HepG2 (cell line): ENCODE measurements around the gene IGF2BP3. TPM values are rescaled to one million over a fixed set of nuclear protein-coding genes. Genes with fewer than 3 reads are reported as not detected.

Experiments used
- DZIP1 ChIP-seq: sonication (generic); formaldehyde crosslinking; IDR thresholded peaks from 2 replicates; pipeline ENCODE4 v1.5.0; 2020; ENCODE audit warnings: mild to moderate bottlenecking, missing genetic modification reagents
- FOSL2 ChIP-seq: sonication (generic); formaldehyde crosslinking; IDR thresholded peaks from 2 replicates; pipeline ENCODE4 v1.4.0; 2020; ENCODE audit warnings: missing genetic modification reagents
- GATAD2A ChIP-seq: IDR thresholded peaks from 2 replicates; pipeline ENCODE4 v1.6.1; 2016
- HIVEP1 ChIP-seq: sonication (generic); formaldehyde crosslinking; IDR thresholded peaks from 2 replicates; pipeline ENCODE4 v1.4.0; 2020; ENCODE audit warnings: mild to moderate bottlenecking, missing genetic modification reagents
- MTA1 ChIP-seq: sonication (generic); formaldehyde crosslinking; IDR thresholded peaks from 2 replicates; pipeline ENCODE4 v1.4.0; 2020; ENCODE audit warnings: missing genetic modification reagents, mild to moderate bottlenecking, borderline replicate concordance
- MZF1 ChIP-seq: sonication (generic); formaldehyde crosslinking; IDR thresholded peaks from 2 replicates; pipeline ENCODE4 v1.8.1; 2023; ENCODE audit warnings: mild to moderate bottlenecking, missing genetic modification reagents, borderline replicate concordance
- TARDBP ChIP-seq: sonication (generic); formaldehyde crosslinking; IDR thresholded peaks from 2 replicates; pipeline ENCODE4 v1.8.0; 2022; ENCODE audit warnings: mild to moderate bottlenecking, missing genetic modification reagents
- TSC22D2 ChIP-seq: sonication (generic); formaldehyde crosslinking; IDR thresholded peaks from 2 replicates; pipeline ENCODE4 v1.5.1; 2020; ENCODE audit warnings: missing genetic modification reagents, mild to moderate bottlenecking, borderline replicate concordance
- ZNF160 ChIP-seq: sonication (generic); formaldehyde crosslinking; IDR thresholded peaks from 2 replicates; pipeline ENCODE4 v1.8.0; 2022; ENCODE audit warnings: mild to moderate bottlenecking, inconsistent platforms, missing genetic modification reagents
- ZNF446 ChIP-seq: sonication (generic); formaldehyde crosslinking; IDR thresholded peaks from 2 replicates; pipeline ENCODE4 v1.5.0; 2020; ENCODE audit warnings: mild to moderate bottlenecking, missing genetic modification reagents
- ZNF709 ChIP-seq: sonication (generic); formaldehyde crosslinking; IDR thresholded peaks from 2 replicates; pipeline ENCODE4 v1.5.0; 2020; ENCODE audit warnings: mild to moderate bottlenecking, missing genetic modification reagents
- polyA plus RNA-seq, 8 experiments: library from polyadenylated mRNA; depleted of rRNA in 3 of 8; stranded (reverse) in 7 of 8; unstranded in 1 of 8; fragments of >200 nt; fragmentation: Illumina TruSeq in 4 of 8; extraction: Trizol in 4 of 8; gene quantifications; 2 replicates each; pipeline versions ENCODE4 v1.2.1 to v1.2.3, GENCODE V29; 2011 to 2016; ENCODE audit warnings: low read depth in 4 of 8, missing spikeins in 1 of 8, mixed read lengths in 1 of 8; ENCODE audit not compliant: insufficient read depth in 1 of 8
- total RNA-seq, 5 experiments: library from RNA; depleted of rRNA; stranded (reverse); fragments of >200 nt; fragmentation: Illumina TruSeq; extraction: Trizol; gene quantifications; 2 replicates each; pipeline ENCODE4 v1.2.3, GENCODE V29; 2016; ENCODE audit warnings: low read depth in 1 of 5
- TF ChIP-seq, protein P1 (sequence below): fragments of 450-650 bp; IDR thresholded peaks from 2 replicates; pipeline ENCODE4 v1.6.1; 2016
- TF ChIP-seq, protein P2 (sequence below): sonication (generic); formaldehyde crosslinking; IDR thresholded peaks from 2 replicates; pipeline ENCODE4 v1.4.0; 2020; ENCODE audit warnings: missing genetic modification reagents
- TF ChIP-seq, protein P3 (sequence below): sonication (generic); formaldehyde crosslinking; IDR thresholded peaks from 2 replicates; pipeline ENCODE4 v1.4.0; 2020; ENCODE audit warnings: mild to moderate bottlenecking, missing genetic modification reagents
- TF ChIP-seq, protein P4 (sequence below): sonication (generic); formaldehyde crosslinking; IDR thresholded peaks from 2 replicates; pipeline ENCODE4 v1.5.1; 2020; ENCODE audit warnings: mild to moderate bottlenecking, missing genetic modification reagents, moderate library complexity

The IGF2BP3 gene
- total and polyA plus RNA-seq, 2 of the 13 experiments (the other 11 are each of a cell fraction or from before 2014, with no cell fraction given) = 37.7 to 39.5 TPM

DNA sequence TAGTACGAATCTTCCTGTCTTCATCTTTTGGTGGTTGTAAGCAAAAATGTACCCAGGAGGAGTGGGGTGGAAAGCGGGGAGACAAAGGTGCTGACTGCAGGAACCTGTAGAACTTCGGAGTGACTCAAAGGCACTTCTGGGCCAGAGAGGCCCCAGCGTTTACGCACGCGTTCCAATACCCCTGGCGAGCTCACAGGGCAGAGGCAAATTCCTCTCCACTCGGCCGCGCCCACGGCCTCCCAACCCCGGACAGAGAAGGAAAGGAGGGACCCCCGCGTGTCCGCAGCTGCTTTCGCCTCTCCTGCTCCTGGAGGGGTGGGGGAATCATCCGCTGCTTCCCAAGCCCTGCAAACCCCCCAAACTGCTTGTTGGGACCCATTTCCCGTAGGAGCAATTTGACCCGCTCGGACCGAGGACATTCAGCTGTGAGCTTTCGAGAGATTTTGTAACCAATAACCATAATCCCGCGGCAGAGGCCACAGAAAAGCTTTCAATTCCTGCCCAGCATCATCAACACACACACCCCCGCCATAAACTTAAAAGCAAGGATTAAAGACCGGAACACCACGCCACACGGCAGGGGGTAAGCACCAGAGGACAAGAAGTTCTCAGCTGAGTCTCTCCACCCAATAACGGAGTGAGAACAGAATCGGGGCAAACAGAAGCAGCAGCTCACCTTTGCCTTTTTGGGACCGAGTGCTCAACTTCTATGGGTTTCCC lies 2.3 kb downstream of the IGF2BP3 start (continued):
- TF ChIP-seq DZIP1 (CRISPR knock-in tag) (no peak), GATAD2A (peak; percentile 25; the same call in 1 of the 2 replicates), ZNF160 (CRISPR knock-in tag) (no peak), MTA1 (CRISPR knock-in tag) (0 out of 2 replicates have a peak, but pooled peaks have one; percentile 18), TARDBP (0 out of 2 replicates have a peak, but pooled peaks have one; percentile 32), ZNF709 (CRISPR knock-in tag) (0 out of 2 replicates have a peak, but pooled peaks have one; percentile 40), MZF1 (CRISPR knock-in tag) (no peak), ZNF446 (CRISPR knock-in tag) (0 out of 2 replicates have a peak, but pooled peaks have one; percentile 55), FOSL2 (CRISPR knock-in tag) (peak; percentile 27), HIVEP1 (no peak), TSC22D2 (no peak)
- TF ChIP-seq, protein P1, sequence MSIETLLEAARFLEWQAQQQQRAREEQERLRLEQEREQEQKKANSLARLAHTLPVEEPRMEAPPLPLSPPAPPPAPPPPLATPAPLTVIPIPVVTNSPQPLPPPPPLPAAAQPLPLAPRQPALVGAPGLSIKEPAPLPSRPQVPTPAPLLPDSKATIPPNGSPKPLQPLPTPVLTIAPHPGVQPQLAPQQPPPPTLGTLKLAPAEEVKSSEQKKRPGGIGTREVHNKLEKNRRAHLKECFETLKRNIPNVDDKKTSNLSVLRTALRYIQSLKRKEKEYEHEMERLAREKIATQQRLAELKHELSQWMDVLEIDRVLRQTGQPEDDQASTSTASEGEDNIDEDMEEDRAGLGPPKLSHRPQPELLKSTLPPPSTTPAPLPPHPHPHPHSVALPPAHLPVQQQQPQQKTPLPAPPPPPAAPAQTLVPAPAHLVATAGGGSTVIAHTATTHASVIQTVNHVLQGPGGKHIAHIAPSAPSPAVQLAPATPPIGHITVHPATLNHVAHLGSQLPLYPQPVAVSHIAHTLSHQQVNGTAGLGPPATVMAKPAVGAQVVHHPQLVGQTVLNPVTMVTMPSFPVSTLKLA = no peak
- TF ChIP-seq, protein P2, sequence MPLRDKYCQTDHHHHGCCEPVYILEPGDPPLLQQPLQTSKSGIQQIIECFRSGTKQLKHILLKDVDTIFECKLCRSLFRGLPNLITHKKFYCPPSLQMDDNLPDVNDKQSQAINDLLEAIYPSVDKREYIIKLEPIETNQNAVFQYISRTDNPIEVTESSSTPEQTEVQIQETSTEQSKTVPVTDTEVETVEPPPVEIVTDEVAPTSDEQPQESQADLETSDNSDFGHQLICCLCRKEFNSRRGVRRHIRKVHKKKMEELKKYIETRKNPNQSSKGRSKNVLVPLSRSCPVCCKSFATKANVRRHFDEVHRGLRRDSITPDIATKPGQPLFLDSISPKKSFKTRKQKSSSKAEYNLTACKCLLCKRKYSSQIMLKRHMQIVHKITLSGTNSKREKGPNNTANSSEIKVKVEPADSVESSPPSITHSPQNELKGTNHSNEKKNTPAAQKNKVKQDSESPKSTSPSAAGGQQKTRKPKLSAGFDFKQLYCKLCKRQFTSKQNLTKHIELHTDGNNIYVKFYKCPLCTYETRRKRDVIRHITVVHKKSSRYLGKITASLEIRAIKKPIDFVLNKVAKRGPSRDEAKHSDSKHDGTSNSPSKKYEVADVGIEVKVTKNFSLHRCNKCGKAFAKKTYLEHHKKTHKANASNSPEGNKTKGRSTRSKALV (CRISPR knock-in tag) = peak; percentile 90
- TF ChIP-seq, protein P3, sequence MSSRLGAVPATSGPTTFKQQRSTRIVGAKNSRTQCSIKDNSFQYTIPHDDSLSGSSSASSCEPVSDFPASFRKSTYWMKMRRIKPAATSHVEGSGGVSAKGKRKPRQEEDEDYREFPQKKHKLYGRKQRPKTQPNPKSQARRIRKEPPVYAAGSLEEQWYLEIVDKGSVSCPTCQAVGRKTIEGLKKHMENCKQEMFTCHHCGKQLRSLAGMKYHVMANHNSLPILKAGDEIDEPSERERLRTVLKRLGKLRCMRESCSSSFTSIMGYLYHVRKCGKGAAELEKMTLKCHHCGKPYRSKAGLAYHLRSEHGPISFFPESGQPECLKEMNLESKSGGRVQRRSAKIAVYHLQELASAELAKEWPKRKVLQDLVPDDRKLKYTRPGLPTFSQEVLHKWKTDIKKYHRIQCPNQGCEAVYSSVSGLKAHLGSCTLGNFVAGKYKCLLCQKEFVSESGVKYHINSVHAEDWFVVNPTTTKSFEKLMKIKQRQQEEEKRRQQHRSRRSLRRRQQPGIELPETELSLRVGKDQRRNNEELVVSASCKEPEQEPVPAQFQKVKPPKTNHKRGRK (CRISPR knock-in tag) = no peak
- TF ChIP-seq, protein P4, sequence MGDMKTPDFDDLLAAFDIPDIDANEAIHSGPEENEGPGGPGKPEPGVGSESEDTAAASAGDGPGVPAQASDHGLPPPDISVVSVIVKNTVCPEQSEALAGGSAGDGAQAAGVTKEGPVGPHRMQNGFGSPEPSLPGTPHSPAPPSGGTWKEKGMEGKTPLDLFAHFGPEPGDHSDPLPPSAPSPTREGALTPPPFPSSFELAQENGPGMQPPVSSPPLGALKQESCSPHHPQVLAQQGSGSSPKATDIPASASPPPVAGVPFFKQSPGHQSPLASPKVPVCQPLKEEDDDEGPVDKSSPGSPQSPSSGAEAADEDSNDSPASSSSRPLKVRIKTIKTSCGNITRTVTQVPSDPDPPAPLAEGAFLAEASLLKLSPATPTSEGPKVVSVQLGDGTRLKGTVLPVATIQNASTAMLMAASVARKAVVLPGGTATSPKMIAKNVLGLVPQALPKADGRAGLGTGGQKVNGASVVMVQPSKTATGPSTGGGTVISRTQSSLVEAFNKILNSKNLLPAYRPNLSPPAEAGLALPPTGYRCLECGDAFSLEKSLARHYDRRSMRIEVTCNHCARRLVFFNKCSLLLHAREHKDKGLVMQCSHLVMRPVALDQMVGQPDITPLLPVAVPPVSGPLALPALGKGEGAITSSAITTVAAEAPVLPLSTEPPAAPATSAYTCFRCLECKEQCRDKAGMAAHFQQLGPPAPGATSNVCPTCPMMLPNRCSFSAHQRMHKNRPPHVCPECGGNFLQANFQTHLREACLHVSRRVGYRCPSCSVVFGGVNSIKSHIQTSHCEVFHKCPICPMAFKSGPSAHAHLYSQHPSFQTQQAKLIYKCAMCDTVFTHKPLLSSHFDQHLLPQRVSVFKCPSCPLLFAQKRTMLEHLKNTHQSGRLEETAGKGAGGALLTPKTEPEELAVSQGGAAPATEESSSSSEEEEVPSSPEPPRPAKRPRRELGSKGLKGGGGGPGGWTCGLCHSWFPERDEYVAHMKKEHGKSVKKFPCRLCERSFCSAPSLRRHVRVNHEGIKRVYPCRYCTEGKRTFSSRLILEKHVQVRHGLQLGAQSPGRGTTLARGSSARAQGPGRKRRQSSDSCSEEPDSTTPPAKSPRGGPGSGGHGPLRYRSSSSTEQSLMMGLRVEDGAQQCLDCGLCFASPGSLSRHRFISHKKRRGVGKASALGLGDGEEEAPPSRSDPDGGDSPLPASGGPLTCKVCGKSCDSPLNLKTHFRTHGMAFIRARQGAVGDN (CRISPR knock-in tag) = peak; percentile 57
